GM19240 (cell line): ENCODE data around the gene TUNAR.

Experiments
- DNase-seq: peaks from one replicate; pipeline ENCODE4 v3.0.0; 2011; ENCODE audit warnings: low spot score; ENCODE audit not compliant: insufficient read length

The TUNAR gene

GRCh38 chr14:95876761-95877538 lies at the start of gene TUNAR:
TSS of gene TUNAR (plus strand) at chr14:95876832.
- no peak for DNase-seq

GRCh38 chr14:95828649-95829265 lies 47.9 kb upstream of the TUNAR start:
- no peak for DNase-seq

- DNase-seq: no peak
These were observed 47.3 kb upstream of the TUNAR start for GRCh38 chr14:95829321-95829720.

GRCh38 chr14:95830386-95830785 lies 46.2 kb upstream of the TUNAR start:
- DNase-seq: no peak

- no peak for DNase-seq
These were observed 45.6 kb upstream of the TUNAR start for GRCh38 chr14:95831041-95831440.

- DNase-seq: no peak
These were observed 45.2 kb upstream of the TUNAR start for GRCh38 chr14:95831468-95831867.

- DNase-seq: no peak
These were observed 44.6 kb upstream of the TUNAR start for GRCh38 chr14:95832012-95832411.

GRCh38 chr14:95833429-95833828 lies 43.2 kb upstream of the TUNAR start:
- DNase-seq: no peak

GRCh38 chr14:95834496-95834895 lies 42.1 kb upstream of the TUNAR start:
- DNase-seq: no peak

GRCh38 chr14:95835121-95835730 lies 41.4 kb upstream of the TUNAR start:
- DNase-seq: no peak

- no peak for DNase-seq
These were observed 37.8 kb upstream of the TUNAR start for GRCh38 chr14:95838862-95839261.

- no peak for DNase-seq
These were observed 36.4 kb upstream of the TUNAR start for GRCh38 chr14:95840094-95840700.

- no peak for DNase-seq
These were observed 35.0 kb upstream of the TUNAR start for GRCh38 chr14:95841668-95842067.

GRCh38 chr14:95849761-95850160 lies 26.9 kb upstream of the TUNAR start:
- no peak for DNase-seq

GRCh38 chr14:95850429-95850828 lies 26.2 kb upstream of the TUNAR start:
- DNase-seq: no peak

GRCh38 chr14:95855606-95856005 lies 21.0 kb upstream of the TUNAR start:
- DNase-seq: no peak

GRCh38 chr14:95857275-95857674 lies 19.4 kb upstream of the TUNAR start:
- DNase-seq: no peak

- no peak for DNase-seq
These were observed 17.7 kb upstream of the TUNAR start for GRCh38 chr14:95858893-95859292.

- DNase-seq: no peak
These were observed 14.4 kb upstream of the TUNAR start for GRCh38 chr14:95862243-95862642.

- no peak for DNase-seq
These were observed 13.3 kb upstream of the TUNAR start for GRCh38 chr14:95863295-95863694.

GRCh38 chr14:95869776-95870175 lies 6.9 kb upstream of the TUNAR start:
- no peak for DNase-seq

- no peak for DNase-seq
These were observed 5.9 kb upstream of the TUNAR start for GRCh38 chr14:95870772-95871171.
